ENCODE measurements around the gene DOCK6. TPM values are rescaled to one million over a fixed set of nuclear protein-coding genes. Genes with fewer than 3 reads are reported as not detected.
A peak's percentile ranks its signal among the peaks of the same experiment; 100 is the strongest.

DOCK6 gene, protein sequence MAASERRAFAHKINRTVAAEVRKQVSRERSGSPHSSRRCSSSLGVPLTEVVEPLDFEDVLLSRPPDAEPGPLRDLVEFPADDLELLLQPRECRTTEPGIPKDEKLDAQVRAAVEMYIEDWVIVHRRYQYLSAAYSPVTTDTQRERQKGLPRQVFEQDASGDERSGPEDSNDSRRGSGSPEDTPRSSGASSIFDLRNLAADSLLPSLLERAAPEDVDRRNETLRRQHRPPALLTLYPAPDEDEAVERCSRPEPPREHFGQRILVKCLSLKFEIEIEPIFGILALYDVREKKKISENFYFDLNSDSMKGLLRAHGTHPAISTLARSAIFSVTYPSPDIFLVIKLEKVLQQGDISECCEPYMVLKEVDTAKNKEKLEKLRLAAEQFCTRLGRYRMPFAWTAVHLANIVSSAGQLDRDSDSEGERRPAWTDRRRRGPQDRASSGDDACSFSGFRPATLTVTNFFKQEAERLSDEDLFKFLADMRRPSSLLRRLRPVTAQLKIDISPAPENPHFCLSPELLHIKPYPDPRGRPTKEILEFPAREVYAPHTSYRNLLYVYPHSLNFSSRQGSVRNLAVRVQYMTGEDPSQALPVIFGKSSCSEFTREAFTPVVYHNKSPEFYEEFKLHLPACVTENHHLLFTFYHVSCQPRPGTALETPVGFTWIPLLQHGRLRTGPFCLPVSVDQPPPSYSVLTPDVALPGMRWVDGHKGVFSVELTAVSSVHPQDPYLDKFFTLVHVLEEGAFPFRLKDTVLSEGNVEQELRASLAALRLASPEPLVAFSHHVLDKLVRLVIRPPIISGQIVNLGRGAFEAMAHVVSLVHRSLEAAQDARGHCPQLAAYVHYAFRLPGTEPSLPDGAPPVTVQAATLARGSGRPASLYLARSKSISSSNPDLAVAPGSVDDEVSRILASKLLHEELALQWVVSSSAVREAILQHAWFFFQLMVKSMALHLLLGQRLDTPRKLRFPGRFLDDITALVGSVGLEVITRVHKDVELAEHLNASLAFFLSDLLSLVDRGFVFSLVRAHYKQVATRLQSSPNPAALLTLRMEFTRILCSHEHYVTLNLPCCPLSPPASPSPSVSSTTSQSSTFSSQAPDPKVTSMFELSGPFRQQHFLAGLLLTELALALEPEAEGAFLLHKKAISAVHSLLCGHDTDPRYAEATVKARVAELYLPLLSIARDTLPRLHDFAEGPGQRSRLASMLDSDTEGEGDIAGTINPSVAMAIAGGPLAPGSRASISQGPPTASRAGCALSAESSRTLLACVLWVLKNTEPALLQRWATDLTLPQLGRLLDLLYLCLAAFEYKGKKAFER (N-terminal part only)
- 2.5 and 3.2 TPM in 2 replicates for total RNA-seq (2014; rRNA removed; shearing (Covaris generic))

DNA sequence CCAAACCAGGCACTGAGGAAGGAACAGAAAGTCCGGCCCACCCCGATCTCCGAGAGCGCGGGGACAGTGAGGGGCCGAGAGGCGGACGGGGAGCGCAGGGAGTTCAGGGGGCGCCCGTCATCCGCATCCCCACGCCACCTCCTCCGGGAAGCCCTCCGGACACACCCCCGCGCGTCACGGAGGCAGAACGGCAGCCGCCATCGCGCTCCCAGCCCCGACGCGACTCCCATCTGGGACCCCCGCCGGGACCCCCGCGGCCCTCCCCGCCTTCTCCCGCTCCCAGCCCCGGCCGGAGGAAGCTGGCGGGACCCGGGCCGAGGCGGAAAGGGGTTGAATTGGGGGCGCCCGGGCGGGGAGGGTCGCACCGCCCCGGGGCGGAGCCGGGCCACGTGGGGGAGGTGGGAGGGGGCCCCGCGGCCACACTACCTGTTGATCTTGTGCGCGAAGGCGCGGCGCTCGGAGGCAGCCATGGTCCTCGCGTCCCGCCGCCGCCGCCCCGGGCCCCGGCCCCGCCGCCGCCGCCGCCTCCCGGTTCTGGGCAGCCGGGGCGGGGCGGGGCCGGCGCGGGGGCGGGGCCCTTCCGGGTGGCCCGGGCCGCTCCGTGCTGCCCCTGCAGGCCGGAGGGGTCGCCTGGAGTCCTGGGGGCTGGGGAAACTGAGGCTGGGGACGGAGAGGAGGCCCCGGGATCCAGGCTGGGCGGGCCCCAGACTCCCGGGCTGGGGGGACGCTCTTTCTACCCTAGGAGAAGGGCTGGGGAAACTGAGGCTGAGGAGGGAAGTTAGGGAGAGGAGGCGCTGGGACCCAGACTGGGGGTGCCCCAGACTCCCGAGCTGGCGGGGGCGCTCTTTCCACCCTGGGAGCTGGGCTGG, at the start of gene DOCK6:
TSS of gene DOCK6 (minus strand) at position 554 of the 869 bp plus-strand sequence. CDS start at position 470, 84 bp downstream.
- no peak for DNase-seq (ENCODE audit: low read depth)

DNA sequence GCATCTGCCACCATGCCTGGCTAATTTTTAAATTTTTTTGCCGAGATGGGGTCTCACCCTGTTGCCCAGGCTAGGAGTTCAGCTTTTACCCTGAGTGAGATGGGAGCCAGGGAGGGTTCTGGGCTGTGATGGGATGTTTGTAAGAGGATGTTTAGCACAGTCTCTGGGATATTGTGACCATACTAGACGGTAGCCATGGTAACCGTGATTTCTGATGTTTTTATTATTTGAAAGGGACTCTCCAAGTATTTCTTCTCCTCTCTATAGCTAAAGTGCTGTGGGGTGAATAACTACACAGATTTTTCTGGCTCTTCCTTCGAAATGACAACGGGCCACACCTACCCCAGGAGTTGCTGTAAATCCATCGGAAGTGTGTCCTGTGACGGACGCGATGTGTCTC, 44.0 kb upstream of the DOCK6 start:
- DNase-seq (ENCODE audit: low read depth) = no peak

DNA sequence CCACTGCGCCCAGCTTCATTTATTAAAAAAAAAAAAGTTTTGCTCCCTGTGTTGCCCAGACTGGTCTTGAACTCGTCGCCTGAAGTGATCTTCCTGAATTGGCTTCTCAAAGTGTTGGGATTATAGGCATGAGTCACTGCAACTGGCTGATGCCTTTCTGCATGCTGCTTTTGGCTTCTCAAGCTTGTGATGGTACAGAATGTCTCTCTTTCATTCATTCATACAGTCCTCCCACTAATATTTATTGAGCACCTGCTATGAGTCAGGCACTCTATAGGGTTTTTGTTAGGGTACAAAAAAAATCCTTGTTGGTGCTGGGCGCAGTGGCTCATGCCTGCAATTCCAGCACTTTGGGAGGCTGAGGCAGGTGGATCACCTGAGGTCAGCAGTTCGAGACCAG, 42.6 kb upstream of the DOCK6 start:
- no peak for DNase-seq (ENCODE audit: low read depth)

- no peak for DNase-seq (ENCODE audit: low read depth)
Measured at GRCh38 chr19:11300811-11301120, 38.4 kb upstream of the DOCK6 start.

- no peak for DNase-seq (ENCODE audit: low read depth)
Measured at GRCh38 chr19:11299946-11300810, 37.9 kb upstream of the DOCK6 start.

DNA sequence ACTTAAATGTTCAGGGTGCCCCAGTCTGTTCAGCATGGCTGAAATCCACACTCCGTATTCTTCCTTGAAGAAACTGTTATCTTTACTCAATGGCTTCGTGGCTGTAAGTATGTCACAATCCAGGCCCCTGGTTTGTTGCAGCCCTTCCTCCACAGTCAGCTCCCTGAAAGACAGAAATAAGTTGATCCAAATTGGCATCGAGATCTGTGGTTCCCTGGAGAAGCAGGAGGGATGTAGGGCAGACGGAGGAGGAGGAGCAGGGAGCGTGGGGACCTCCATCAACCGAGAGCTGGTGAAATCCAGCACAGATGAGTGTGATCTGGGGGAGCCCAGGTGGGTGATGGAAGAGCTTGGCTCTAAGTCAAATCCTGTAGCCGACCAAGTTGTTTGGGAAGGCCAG, 33.9 kb upstream of the DOCK6 start:
- no peak for DNase-seq (ENCODE audit: low read depth)

DNA sequence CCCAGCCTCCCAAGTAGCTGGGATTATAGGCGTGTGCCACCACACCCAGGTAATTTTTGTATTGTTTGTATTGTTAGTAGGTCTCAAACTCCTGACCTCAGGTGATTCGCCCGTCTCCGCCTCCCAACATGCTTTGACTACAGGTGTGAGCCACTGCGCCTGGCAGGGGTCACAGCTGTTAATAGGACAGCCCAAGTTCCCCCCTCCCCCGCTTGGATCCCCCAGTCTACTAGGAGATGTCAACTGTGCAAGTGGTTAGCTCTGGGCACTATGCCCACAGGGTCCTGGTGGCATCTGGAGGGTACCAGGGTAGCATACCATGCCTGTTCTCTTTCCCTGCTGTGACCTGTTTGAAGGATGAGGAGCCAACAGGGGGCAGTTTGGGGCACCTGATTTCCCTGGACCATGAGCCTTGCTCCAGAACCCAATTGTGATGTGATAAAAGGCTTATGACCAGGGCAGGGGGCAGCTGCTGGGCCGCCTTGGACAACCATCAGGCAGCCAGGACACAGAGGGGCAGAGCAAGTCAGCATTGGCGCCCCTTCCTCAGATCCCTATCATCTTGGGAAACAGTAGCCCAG, 33.4 kb upstream of the DOCK6 start, which contains the start of gene TSPAN16:
TSS of gene TSPAN16 (plus strand) at position 496 of the 581 bp plus-strand sequence. CDS start 138 bp downstream, outside the sequence.
- no peak for DNase-seq (ENCODE audit: low read depth)

GRCh38 chr19:11295180-11295579, 32.9 kb upstream of the DOCK6 start:
- no peak for DNase-seq (ENCODE audit: low read depth)

DNA sequence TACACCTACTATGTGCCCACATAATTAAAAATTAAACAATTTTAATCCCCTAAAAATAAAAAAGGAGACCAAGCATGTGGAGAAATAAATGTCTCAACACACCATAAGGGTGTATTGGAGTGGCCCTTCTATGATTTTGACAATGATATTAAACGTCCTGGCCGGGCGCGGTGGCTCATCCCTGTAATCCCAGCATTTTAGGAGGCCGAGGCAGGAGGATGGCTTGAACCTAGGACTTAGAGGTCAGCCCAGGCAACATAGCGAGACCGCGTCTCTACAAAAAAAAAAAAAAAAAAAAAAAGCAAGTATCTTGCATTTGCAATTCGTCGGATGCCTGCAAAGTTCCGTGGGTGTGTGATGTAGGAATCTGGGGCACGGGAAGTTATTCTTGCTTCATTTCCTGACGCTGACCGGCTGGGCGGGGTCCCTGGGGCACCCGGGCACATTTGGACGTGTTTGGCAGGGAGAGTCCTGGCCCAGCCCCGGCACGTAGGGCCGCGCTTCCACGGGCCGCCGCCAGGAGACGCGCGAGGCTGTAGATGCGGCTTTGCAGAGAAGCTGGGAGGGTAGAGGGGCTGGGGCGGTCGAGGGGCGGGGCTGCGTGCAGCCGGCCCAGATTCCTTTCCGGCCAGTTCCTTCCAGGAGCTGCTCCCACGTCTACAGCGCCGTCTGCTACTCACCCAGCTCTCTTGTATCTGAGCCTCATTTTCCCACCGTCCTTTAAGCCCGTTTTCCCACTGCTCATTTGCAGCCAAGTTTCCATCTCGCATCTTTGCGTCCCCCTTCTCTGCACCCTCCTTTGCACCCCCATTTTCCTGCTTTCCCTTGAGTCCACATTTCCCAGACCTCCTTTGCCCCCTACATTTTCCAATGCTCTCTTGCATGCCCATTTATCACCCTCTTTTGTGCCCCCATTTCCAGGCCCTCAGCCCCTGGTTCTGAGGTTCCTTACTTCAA, 31.4 kb upstream of the DOCK6 start:
- DNase-seq (ENCODE audit: low read depth) = peak; percentile 91

DNA sequence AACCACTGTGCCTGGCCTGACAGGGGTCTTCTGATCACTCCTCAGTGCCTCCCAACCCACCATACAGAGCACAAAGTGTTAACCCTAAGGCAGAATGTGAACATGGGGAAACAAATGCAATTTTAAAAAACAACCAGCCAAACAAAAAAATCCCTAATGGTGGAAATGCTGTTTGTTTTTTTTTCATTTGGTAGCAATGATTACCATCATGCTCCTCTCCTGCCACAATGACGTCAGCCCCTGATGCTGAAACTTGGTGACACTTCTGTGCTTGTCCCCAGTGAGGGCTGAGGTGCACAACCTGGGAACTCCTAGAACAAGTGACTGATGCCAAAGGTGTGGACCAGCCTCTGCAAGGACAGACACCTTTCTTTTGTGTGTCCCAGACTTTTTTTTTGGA, 29.7 kb upstream of the DOCK6 start:
- no peak for DNase-seq (ENCODE audit: low read depth)

GRCh38 chr19:11291415-11291814, 29.1 kb upstream of the DOCK6 start:
- DNase-seq (ENCODE audit: low read depth) = no peak

DNA sequence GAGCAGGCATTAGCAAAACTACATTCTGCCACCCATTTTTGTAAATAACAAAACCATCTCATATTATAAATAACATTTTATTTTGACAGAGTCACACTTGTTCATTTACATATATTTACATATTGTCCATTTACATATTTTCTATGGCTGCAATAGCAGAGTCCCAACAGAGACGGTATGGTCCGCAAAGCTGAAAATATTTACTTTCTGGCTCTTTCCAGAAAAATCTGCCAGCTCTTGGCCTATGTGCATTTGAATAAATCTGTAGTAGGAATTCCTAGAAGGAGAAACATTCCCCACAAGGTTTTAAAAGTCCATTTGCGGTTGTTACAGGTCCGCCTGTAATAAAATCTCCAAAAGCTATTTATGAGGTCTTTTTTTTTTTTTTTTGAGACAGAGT, 27.9 kb upstream of the DOCK6 start:
- no peak for DNase-seq (ENCODE audit: low read depth)

DNA sequence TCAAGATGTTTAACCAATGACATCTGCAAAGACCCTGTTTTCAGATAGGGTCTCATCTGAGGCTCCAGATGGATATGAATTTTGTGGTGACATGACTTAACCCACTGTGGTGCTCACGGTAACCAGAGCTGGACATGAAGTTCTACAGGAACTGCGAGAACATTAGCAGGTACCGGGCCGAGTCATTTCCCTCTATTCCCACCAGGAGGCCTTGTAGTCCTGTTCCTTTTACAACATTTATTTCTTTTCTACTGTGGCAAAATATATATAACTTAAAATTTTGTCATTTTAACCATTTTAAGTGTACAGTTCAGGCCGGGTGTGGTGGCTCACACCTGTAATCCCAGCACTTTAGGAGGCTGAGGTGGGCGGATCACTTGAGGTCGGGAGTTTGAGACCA, 26.0 kb upstream of the DOCK6 start:
- no peak for DNase-seq (ENCODE audit: low read depth)

- DNase-seq (ENCODE audit: low read depth) = peak; percentile 42
Measured at GRCh38 chr19:11286312-11286974, 24.1 kb upstream of the DOCK6 start.

- DNase-seq (ENCODE audit: low read depth) = no peak
Measured at GRCh38 chr19:11284515-11284914, 22.2 kb upstream of the DOCK6 start.

GRCh38 chr19:11281356-11282049, 19.2 kb upstream of the DOCK6 start:
- peak; percentile 50 for DNase-seq (ENCODE audit: low read depth)

Data from RPMI7951 (cell line).